Activated T-helper 17 cell treated with anti-CD3 and anti-CD28 coated beads, Interleukin-2, amount 50 U/mL, for 72 hours (primary cell): ENCODE results near the gene SDK1. TPM values are rescaled to one million over a fixed set of nuclear protein-coding genes. Genes with fewer than 3 reads are reported as not detected.

ENCODE experiments used
- ATAC-seq: fragments of 150-1000 bp; cut with Tn5 transposase; replicated peaks from 2 replicates; pipeline ENCODE4 v1.10.0; 2021; ENCODE audit warnings: mild to moderate bottlenecking, moderate library complexity
- H3K27ac Mint-ChIP-seq: one replicate; pipeline ENCODE4 v1.8.0; 2022; ENCODE audit warnings: mixed read lengths
- H3K27me3 Mint-ChIP-seq: one replicate; pipeline ENCODE4 v1.8.0; 2022; ENCODE audit warnings: mixed read lengths
- H3K36me3 Mint-ChIP-seq: one replicate; pipeline ENCODE4 v1.8.0; 2022; ENCODE audit warnings: low read depth, mild to moderate bottlenecking, mixed read lengths
- H3K4me1 Mint-ChIP-seq: one replicate; pipeline ENCODE4 v1.8.0; 2022; ENCODE audit warnings: mixed read lengths
- H3K4me3 Mint-ChIP-seq: one replicate; pipeline ENCODE4 v1.8.0; 2022; ENCODE audit warnings: mild to moderate bottlenecking, mixed read lengths
- H3K9me3 Mint-ChIP-seq: one replicate; pipeline ENCODE4 v1.8.0; 2022; ENCODE audit warnings: mixed read lengths
- total RNA-seq, 2 donors: library from RNA; stranded (reverse); gene quantifications; one replicate each; pipeline ENCODE4 v1.2.3, GENCODE V29; 2022

Gene SDK1, protein sequence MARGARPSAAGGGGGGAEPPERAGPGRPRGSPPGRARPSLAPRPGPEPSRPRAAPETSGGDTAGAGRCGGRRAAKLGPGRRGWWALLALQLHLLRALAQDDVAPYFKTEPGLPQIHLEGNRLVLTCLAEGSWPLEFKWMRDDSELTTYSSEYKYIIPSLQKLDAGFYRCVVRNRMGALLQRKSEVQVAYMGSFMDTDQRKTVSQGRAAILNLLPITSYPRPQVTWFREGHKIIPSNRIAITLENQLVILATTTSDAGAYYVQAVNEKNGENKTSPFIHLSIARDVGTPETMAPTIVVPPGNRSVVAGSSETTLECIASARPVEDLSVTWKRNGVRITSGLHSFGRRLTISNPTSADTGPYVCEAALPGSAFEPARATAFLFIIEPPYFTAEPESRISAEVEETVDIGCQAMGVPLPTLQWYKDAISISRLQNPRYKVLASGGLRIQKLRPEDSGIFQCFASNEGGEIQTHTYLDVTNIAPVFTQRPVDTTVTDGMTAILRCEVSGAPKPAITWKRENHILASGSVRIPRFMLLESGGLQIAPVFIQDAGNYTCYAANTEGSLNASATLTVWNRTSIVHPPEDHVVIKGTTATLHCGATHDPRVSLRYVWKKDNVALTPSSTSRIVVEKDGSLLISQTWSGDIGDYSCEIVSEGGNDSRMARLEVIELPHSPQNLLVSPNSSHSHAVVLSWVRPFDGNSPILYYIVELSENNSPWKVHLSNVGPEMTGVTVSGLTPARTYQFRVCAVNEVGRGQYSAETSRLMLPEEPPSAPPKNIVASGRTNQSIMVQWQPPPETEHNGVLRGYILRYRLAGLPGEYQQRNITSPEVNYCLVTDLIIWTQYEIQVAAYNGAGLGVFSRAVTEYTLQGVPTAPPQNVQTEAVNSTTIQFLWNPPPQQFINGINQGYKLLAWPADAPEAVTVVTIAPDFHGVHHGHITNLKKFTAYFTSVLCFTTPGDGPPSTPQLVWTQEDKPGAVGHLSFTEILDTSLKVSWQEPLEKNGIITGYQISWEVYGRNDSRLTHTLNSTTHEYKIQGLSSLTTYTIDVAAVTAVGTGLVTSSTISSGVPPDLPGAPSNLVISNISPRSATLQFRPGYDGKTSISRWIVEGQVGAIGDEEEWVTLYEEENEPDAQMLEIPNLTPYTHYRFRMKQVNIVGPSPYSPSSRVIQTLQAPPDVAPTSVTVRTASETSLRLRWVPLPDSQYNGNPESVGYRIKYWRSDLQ (N-terminal part only)
- 1 to 10 TPM in 1 of 2 donors, under 1 TPM in 1; 0.06 to 1.1 TPM for total RNA-seq

DNA sequence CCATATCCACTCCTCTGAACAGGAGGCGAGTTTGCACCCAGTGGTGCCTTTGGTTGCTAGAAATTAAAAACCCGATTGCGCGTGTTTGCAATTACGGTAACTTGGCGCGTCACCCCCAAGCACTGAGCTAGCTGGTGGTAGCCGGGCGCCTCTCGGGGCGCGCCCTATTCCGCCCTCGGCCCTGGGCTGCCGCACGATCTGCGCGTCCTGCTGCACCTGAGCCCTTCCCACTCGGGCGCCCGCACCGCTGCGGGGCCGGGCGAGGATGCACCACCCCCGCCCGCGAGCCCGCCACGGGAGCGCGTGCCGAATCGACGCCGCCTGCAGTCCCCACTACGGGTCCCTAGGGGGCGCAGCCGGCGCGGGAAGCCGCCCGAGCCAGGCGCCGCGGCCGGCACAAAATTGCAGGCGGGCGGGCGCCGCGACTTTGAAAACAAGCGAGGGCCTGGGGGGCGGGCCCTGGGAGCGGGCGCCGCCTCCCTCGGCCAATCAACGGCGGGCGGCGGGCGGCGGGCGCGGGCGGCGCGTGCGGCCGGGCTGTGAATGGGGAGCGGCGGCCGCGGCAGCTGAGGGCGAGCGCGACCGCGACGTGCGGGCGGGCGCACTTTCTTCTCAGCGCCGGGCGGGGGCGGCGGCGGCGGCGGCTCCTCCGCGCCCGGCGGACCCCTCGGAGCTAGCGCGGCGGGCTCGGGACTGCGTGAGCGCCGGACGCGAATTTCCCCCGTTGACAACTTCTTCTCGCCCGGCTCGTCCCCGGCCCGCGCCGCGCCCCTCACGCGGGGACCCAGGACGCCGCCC is at the start of gene SDK1:
TSS of gene SDK1 (plus strand) at position 602 of the 798 bp plus-strand sequence. CDS start 335 bp downstream, outside the sequence.
- H3K27ac Mint-ChIP-seq = no peak within 1 kb of the TSS
- ATAC-seq = peak; percentile 93
- H3K27me3 Mint-ChIP-seq = peaks cover 37% of the 10 kb centered on the region

DNA sequence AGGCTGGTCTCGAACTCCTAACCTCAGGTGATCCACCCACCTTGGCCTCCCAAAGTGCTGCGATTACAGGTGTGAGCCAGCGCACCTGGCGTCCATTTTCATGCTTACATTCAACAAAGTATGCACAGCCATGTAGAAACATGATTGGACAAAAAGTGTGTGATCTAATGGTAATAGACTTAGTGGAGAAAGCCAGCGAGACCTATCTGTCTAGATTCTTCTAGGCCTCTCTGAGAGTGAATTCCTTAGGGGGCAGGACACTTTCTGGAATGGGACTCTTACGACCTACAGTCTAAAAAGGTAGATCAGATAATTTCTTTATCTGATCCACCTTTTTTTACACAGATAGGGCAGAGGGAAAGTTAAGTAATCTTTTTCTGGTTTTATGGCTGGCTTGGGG is 46.3 kb upstream of the SDK1 start:
- Mint-ChIP-seq H3K27ac (no peak overlapping the region), H3K4me3 (no peak overlapping the region), H3K27me3 (peaks cover 17% of the 10 kb centered on the region), H3K9me3 (no peaks in the 10 kb centered on the region), H3K4me1 (peaks cover 5% of the 10 kb centered on the region), H3K36me3 (no peaks in the 10 kb centered on the region)
- no peak for ATAC-seq

More for the DNA sequence above, at the start of gene SDK1:
- Mint-ChIP-seq H3K9me3 (no peaks in the 10 kb centered on the region), H3K36me3 (no peaks in the 10 kb centered on the region), H3K4me1 (no peaks in the 10 kb centered on the region), H3K4me3 (peak within 1 kb of the TSS; percentile 66)

DNA sequence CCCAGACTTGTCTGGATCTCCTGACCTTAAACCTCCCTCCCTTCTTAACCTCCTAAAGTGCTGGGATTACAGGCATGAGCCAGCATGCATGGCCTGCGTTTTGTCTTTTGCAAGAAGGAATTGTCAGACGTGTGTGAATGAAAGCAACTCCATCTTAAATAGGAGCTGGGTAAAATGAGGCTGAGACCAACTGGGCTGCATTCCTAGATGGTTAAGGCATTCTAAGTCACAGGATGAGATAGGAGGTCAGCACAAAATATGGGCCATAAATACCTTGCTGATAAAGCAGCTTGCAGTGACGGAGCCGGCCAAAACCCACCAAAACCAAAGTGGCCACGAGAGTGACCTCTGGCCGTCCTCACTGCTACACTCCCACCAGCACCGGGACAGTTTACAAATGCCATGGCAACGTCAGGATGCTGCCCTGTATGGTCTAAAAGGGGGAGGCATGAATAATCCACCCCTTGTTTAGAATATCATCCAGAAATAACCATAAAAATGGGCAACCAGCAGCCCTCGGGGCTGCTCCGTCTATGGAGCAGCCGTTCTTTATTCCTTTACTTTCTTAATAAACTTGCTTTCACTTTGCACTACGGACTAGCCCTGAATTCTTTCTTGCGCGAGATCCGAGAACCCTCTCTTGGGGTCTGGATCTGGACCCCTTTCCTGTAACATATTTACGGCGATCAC is 41.2 kb upstream of the SDK1 start:
- Mint-ChIP-seq H3K4me3 (no peak overlapping the region), H3K36me3 (no peaks in the 10 kb centered on the region), H3K27ac (no peak overlapping the region), H3K27me3 (peaks cover 32% of the 10 kb centered on the region), H3K4me1 (no peaks in the 10 kb centered on the region), H3K9me3 (no peaks in the 10 kb centered on the region)
- no peak for ATAC-seq

DNA sequence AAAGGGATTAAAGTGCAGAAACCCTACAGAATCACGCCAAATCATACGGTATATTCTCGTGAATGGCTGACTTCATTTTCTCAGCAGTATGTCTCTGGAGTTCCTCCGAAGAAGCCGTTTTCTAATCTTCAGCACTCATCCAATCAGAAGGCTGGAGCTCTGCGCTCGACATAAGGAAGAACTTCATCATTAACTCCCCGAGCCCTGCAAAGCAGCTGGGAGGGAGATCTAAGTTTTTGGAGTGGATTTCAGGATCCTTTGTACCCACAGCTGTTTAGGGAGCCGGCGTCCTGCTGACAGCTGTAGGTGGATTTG is 40.7 kb upstream of the SDK1 start:
- H3K27ac Mint-ChIP-seq = no peak overlapping the region
- H3K9me3 Mint-ChIP-seq = no peaks in the 10 kb centered on the region
- H3K4me1 Mint-ChIP-seq = no peaks in the 10 kb centered on the region
- no peaks in the 10 kb centered on the region for H3K36me3 Mint-ChIP-seq
- no peak overlapping the region for H3K4me3 Mint-ChIP-seq
- peaks cover 35% of the 10 kb centered on the region for H3K27me3 Mint-ChIP-seq
- no peak for ATAC-seq

DNA sequence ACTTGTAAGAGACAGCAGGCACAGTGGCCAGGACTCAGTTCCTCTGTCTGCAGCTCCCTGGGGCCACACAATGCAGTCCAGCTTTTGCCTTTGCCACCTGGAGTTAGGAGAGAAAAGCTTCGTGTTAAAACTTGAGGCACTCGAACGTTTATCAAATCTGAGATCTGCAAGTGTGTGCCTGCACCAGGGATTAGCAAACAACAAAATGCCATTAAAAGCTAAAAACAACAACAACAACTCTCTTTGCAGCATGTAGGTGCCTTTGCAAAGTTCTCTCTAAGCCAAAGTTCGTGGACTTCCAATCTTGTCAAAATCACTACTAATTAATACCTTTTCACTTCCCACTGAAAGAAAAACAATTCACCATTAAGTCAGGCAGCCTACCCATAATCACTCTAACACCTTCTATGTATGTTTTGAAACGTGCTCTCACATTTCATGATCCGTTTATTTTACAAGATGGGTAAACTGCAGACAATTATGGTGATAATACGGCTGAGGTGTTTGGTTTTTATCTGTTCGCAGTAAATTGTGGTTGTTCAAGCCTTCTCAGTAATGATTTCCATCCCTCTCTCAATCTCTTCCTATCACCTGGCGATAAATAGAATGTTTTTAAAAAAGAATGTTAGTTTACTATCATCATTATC is 36.2 kb upstream of the SDK1 start:
- no peaks in the 10 kb centered on the region for H3K9me3 Mint-ChIP-seq
- H3K4me1 Mint-ChIP-seq = no peaks in the 10 kb centered on the region
- no peak for ATAC-seq
- peaks cover 26% of the 10 kb centered on the region for H3K27me3 Mint-ChIP-seq
- H3K4me3 Mint-ChIP-seq = no peak overlapping the region
- no peaks in the 10 kb centered on the region for H3K36me3 Mint-ChIP-seq
- no peak overlapping the region for H3K27ac Mint-ChIP-seq

DNA sequence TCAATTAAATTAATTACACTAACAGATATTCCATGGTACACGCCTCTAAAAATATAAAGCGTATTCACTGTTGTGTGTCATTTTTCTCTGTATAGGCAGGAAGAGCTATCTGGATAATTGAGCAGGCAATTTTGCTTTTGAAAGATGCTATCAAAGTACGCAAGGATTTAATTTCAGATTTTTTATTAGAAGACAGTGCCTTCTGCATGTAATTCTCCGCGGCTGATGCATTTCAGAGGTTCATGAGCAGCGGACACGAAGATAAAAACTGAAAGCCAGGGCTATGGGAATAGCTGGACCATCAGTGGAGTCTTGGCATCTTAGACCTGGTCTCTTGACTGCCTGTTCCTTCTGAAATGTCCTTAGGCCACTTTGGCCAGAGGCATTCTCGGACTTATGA is 35.7 kb upstream of the SDK1 start:
- no peaks in the 10 kb centered on the region for H3K9me3 Mint-ChIP-seq
- no peaks in the 10 kb centered on the region for H3K36me3 Mint-ChIP-seq
- peaks cover 23% of the 10 kb centered on the region for H3K27me3 Mint-ChIP-seq
- no peak overlapping the region for H3K4me3 Mint-ChIP-seq
- no peak for ATAC-seq
- no peaks in the 10 kb centered on the region for H3K4me1 Mint-ChIP-seq
- no peak overlapping the region for H3K27ac Mint-ChIP-seq

DNA sequence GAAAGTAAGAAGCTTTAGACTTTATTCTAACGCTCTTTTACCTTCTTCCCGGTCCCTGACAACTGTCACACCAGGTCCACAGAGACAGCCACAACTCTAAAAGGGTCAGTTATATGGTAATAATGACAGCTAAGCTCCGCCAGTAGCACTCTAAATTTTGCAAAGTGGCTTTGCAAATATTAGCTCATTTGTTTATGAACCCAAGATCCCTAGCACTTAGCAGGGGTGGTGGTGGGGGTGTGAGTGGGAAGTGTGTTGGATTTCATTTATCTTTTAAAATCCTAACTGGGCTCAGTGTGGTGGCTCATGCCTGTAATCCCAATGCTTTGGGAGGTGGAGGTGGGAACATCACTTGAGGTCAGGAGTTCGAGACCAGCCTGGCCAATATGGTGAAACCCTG is 34.8 kb upstream of the SDK1 start:
- no peaks in the 10 kb centered on the region for H3K4me1 Mint-ChIP-seq
- peaks cover 21% of the 10 kb centered on the region for H3K27me3 Mint-ChIP-seq
- no peak overlapping the region for H3K27ac Mint-ChIP-seq
- no peaks in the 10 kb centered on the region for H3K36me3 Mint-ChIP-seq
- no peaks in the 10 kb centered on the region for H3K9me3 Mint-ChIP-seq
- ATAC-seq = no peak
- no peak overlapping the region for H3K4me3 Mint-ChIP-seq

DNA sequence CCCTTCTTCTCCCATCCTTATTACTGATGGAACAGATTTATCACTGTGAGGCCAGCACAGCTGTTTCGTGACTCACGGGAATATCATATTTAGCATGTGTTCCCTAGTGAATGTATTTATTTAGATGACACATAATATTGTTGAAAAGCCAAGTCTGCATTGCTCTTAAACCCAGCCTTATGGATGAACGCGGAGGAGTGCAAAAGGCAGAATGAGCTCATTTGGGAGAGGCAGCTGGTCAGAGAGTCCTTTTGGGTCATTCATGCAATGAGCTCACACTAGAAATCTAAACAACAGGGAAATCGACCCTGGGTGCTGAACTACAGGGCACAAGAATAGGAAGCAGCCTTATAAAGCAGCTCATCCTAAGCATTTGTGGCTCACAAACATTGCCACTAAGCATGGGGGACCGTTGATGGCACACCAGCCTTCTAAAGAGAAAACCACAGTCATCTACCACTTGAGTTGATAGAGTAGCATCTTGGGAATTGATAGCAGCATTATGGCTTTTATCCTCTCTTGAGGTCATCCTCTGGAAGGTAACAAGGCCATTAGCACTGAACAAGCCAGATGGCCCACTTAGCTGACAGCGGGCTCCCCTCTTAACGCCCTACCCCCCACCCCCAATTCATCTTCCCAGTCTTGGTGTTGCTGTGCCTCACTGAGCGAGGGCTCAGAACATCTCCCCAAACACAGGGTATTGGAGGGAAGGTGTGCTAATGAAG is 32.9 kb upstream of the SDK1 start:
- Mint-ChIP-seq H3K27ac (no peak overlapping the region), H3K4me3 (no peak overlapping the region), H3K9me3 (no peaks in the 10 kb centered on the region), H3K36me3 (no peaks in the 10 kb centered on the region), H3K4me1 (no peaks in the 10 kb centered on the region), H3K27me3 (peaks cover 19% of the 10 kb centered on the region)
- ATAC-seq = no peak

DNA sequence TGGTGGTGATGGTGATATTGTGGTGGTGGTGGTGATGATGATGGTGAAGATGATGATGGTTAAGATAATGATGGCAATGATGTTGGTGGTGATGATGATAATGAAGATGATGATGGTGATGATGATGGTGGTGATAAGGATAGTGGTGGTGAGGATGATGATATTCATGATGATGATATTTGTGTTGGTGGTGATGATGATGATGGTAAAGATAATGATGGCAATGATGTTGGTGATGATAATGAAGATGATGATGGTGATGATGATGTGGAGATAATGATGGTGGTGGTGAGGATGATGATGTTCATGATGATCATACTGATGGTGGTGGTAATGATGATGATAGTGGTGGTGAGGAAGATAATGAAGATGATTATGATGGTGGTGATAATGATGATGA is 30.7 kb upstream of the SDK1 start:
- ATAC-seq = no peak
- Mint-ChIP-seq H3K4me1 (no peaks in the 10 kb centered on the region), H3K27me3 (peaks cover 5% of the 10 kb centered on the region), H3K36me3 (no peaks in the 10 kb centered on the region), H3K9me3 (no peaks in the 10 kb centered on the region), H3K27ac (no peak overlapping the region), H3K4me3 (no peak overlapping the region)

DNA sequence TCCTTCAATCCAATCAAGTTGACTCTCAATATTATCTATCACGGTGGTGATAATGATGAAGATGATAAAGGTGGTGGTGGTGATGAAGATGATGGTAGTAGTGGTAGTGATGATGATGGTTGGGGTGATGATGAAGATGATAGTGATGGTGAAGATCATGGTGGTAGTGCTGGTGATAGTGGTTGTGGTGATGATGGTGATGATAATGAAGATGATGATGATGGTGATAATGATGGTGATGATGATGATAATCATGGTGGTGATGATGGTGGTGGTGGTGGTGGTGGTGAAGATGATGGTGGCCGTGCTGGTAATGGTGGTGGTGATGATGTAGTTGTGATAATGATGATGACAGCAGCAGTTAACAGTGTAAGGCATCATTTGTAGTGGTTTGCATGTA is 29.8 kb upstream of the SDK1 start:
- ATAC-seq = no peak
- H3K27ac Mint-ChIP-seq = no peak overlapping the region
- H3K4me3 Mint-ChIP-seq = no peak overlapping the region
- H3K9me3 Mint-ChIP-seq = no peaks in the 10 kb centered on the region
- H3K27me3 Mint-ChIP-seq = peaks cover 5% of the 10 kb centered on the region
- H3K4me1 Mint-ChIP-seq = no peaks in the 10 kb centered on the region
- H3K36me3 Mint-ChIP-seq = no peaks in the 10 kb centered on the region

DNA sequence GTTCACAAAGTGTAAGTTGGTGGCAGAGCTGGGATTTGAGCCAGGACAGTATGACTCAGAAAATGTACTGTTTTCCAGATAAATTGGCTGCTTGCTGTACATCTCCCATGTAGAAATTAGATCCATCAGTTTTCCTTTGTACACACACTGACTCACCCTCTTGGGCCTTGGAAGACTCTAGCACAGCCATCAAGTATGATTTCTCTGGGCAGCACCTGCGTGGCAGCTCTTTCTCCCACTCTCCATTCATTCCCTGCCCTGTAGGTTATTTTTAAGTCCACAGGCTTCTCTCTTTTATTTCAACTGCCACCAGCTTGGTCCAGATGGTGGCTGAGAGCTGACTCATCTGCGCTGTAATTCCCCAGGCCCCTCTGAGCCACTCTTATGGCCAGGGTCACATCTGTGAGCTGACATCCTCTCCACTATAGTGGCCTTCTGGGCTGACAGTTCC is 28.3 kb upstream of the SDK1 start:
- no peaks in the 10 kb centered on the region for H3K4me1 Mint-ChIP-seq
- H3K27me3 Mint-ChIP-seq = peaks cover 4% of the 10 kb centered on the region
- H3K9me3 Mint-ChIP-seq = no peaks in the 10 kb centered on the region
- no peaks in the 10 kb centered on the region for H3K36me3 Mint-ChIP-seq
- no peak overlapping the region for H3K4me3 Mint-ChIP-seq
- H3K27ac Mint-ChIP-seq = no peak overlapping the region
- no peak for ATAC-seq

DNA sequence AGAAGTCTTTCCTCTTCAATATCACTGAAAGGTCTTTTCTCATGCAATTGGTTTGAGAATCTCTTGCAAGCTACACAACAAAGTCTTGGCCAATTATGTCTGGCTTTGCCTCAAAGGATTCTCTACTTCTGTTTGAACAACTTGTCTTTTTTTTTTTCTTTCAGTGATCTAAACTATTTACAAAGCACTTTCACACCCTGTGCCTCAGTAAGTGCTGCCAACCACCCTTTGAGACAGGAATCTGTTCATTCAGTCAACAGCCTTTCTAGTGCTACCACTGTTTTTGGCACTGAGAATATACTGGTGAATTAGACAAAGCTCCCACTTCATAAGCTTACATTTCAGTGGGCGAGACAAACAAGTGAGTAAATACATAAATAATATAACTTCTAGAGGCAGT is 26.9 kb upstream of the SDK1 start:
- ATAC-seq = no peak
- no peak overlapping the region for H3K27ac Mint-ChIP-seq
- no peak overlapping the region for H3K4me3 Mint-ChIP-seq
- H3K36me3 Mint-ChIP-seq = no peaks in the 10 kb centered on the region
- peaks cover 4% of the 10 kb centered on the region for H3K27me3 Mint-ChIP-seq
- H3K4me1 Mint-ChIP-seq = no peaks in the 10 kb centered on the region
- no peaks in the 10 kb centered on the region for H3K9me3 Mint-ChIP-seq
